Measurements from ENCODE around the gene PLXND1.

- TF ChIP-seq RAD21 (IDR thresholded peaks at IDR 0.05; ENCODE audit: low read depth) (no peak), ZBTB33 (IDR thresholded peaks at IDR 0.05; ENCODE audit: extremely low read depth, insufficient replicate concordance, low read length) (no peak), CTCF (IDR thresholded peaks at IDR 0.05 in 2 of 3, conservative IDR thresholded peaks at IDR 0.05 in 1 of 3; ENCODE audit: borderline replicate concordance in 1 of 3, insufficient read depth in 1 of 3, low read depth in 2 of 3, low read length in 2 of 3) (no peak), SP1 (IDR thresholded peaks at IDR 0.05; ENCODE audit: low read depth) (no peak), POLR2A (IDR thresholded peaks at IDR 0.05; ENCODE audit: borderline replicate concordance, extremely low read depth, insufficient read depth, insufficient read length) (no peak), POLR2AphosphoS5 (IDR thresholded peaks at IDR 0.05; ENCODE audit: low read depth, low read length) (no peak), ELF1 (IDR thresholded peaks at IDR 0.05; ENCODE audit: borderline replicate concordance, low read depth) (no peak), FOSL1 (IDR thresholded peaks at IDR 0.05; ENCODE audit: low read depth) (no peak), YY1 (IDR thresholded peaks at IDR 0.05; ENCODE audit: extremely low read depth, insufficient replicate concordance, low read depth, low read length) (no peak), EZH2phosphoT487 (IDR thresholded peaks at IDR 0.05; ENCODE audit: borderline replicate concordance) (no peak)
These were observed 8.5 kb upstream of the PLXND1 start for GRCh38 chr3:129614927-129615363.

All from HCT116 (cell line).